ENCODE results near the gene NWD2. TPM values are rescaled to one million over a fixed set of nuclear protein-coding genes. Genes with fewer than 3 reads are reported as not detected.

The NWD2 gene
- total and polyA plus RNA-seq, 9 of the 15 experiments (the other 6 are each of a cell fraction or from before 2014, with no cell fraction given): not detected

- H4K20me1 ChIP-seq (replicated peaks; ENCODE audit: control insufficient read depth, insufficient read depth, low read length): 0 out of 2 replicates have a peak, but pooled peaks cover 4% of the 10 kb centered on the region
- H3K9me1 ChIP-seq (ENCODE audit: control insufficient read depth, insufficient read depth, low read length): no peaks in the 10 kb centered on the region
- DNase-seq (ENCODE audit: extremely low read depth in 1 of 4, low spot score in 3 of 4) (no peak), FAIRE-seq (no peak), ATAC-seq (no peak)
- H3K27me3 ChIP-seq (ENCODE audit: control insufficient read depth in 2 of 2, insufficient read depth in 2 of 2, low read length in 2 of 2): peaks cover 5 to 18% of the 10 kb centered on the region in 2 experiments; a peak in 4 of 5 replicates
- no TSS peak for BruUV-seq (replicated peaks)
- H3K4me1 ChIP-seq (replicated peaks in 1 of 2; ENCODE audit: control insufficient read depth in 2 of 2, insufficient read depth in 2 of 2, low read length in 2 of 2): no peaks in the 10 kb centered on the region
- H3K4me3 ChIP-seq: no peak overlapping the region
- CTCF ChIA-PET (ENCODE audit: low intra/inter-chr PET ratio): no interaction called here
- TF ChIP-seq HEY1 (CRISPR knock-in tag; IDR thresholded peaks at IDR 0.05; ENCODE audit: borderline replicate concordance): no peak
- TF ChIP-seq NR4A1 (CRISPR knock-in tag; IDR thresholded peaks at IDR 0.05): no peak
- TF ChIP-seq NR4A1 (tag; IDR thresholded peaks at IDR 0.05): no peak
- TF ChIP-seq ZNF197 (CRISPR knock-in tag; IDR thresholded peaks at IDR 0.05; ENCODE audit: low read depth): no peak
- no peak for TF ChIP-seq C11orf30 (IDR thresholded peaks at IDR 0.05; ENCODE audit: low read depth)
- no peak for TF ChIP-seq IRF1 (CRISPR knock-in tag; IDR thresholded peaks at IDR 0.05; ENCODE audit: borderline replicate concordance)
- TF ChIP-seq ZFP91 (CRISPR knock-in tag; IDR thresholded peaks at IDR 0.05): no peak
- no peak overlapping the region for H3K4me2 ChIP-seq (ENCODE audit: insufficient read depth, low read length)
- intact Hi-C loops (cut with micrococcal nuclease) (no loop called here), in situ Hi-C loops (cut with MboI) (no loop called here)
- H3K9me3 ChIP-seq (replicated peaks; ENCODE audit: control insufficient read depth, insufficient read depth, low read depth, low read length): no peaks in the 10 kb centered on the region
- H2AFZ ChIP-seq (ENCODE audit: low read depth, low read length): no peak overlapping the region
- H3K9ac ChIP-seq (ENCODE audit: insufficient read depth in 1 of 2, low read depth in 2 of 2, low read length in 2 of 2): no peak overlapping the region
- H3K79me2 ChIP-seq (ENCODE audit: control insufficient read depth, insufficient read depth, low read length): no peaks in the 10 kb centered on the region
- no peaks in the 10 kb centered on the region for H3K36me3 ChIP-seq (ENCODE audit: control insufficient read depth, insufficient read depth, low read length)
- POLR2A ChIA-PET: no interaction called here
- WGBS (ENCODE audit: insufficient coverage, low coverage, missing lambda C conversion rate): 9% methylated on average over 4 of the region's 4 CpGs
- no peak overlapping the region for H3K27ac ChIP-seq (ENCODE audit: extremely low read depth, low read depth, low read length)
Observed at GRCh38 chr4:37443137-37443536, 198.6 kb downstream of the NWD2 start.
